ENCODE measurements around the gene CIB4.

DNA sequence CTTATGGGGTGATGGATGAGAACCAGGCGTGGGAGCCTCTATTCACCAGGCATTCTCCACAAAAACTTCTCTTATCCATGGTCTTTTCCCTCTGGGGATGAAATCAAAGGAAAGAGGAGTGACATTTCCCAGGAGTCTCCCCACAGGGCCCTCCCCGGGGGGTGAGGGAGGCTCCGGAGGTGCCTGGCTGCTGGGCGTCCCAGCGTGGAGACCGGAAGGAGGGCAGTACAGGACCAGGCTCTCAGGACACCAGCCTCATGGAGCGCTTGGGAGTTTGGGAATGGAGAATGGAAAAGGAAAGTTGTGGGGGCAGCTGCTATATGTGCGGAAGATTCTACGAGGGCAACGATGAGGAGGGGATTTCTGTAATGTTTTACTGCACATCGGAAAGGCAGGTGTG, 22.1 kb downstream of the CIB4 start:
- TF ChIP-seq CTCF (IDR thresholded peaks at IDR 0.05) (no peak), POLR2A (IDR thresholded peaks at IDR 0.05) (no peak), EP300 (IDR thresholded peaks at IDR 0.05) (no peak)

Data from sigmoid colon (tissue), 4 donors.